ENCODE results near the gene PFKFB3.

GRCh38 chr10:6259153-6259552 is 56.4 kb downstream of the PFKFB3 start:
- no peak for TF ChIP-seq CTCF (IDR thresholded peaks at IDR 0.05)
- TF ChIP-seq POLR2A (IDR thresholded peaks at IDR 0.05), result no peak

Measured in adrenal gland (tissue), 5 donors.